KOPT-K1 (cell line): ENCODE measurements around the gene TPD52L2.

Experiments
- H3K27ac ChIP-seq: fragments of 200-600 bp; sonication (generic); 2 replicates; pipeline ENCODE4 v1.5.1; 2016; ENCODE audit warnings: antibody characterized with exemption, mild to moderate bottlenecking, low read depth, low read length; ENCODE audit not compliant: poor library complexity, severe bottlenecking
- H3K36me3 ChIP-seq: fragments of 200-600 bp; sonication (generic); 2 replicates; pipeline ENCODE4 v1.5.1; 2017; ENCODE audit warnings: antibody characterized with exemption, mild to moderate bottlenecking, low read length, moderate library complexity; ENCODE audit not compliant: insufficient read depth
- H3K9me3 ChIP-seq: fragments of 200-600 bp; sonication (generic); 2 replicates; pipeline ENCODE4 v1.5.1; 2017; ENCODE audit warnings: antibody characterized with exemption, low read length, mild to moderate bottlenecking; ENCODE audit not compliant: insufficient read depth, poor library complexity, severe bottlenecking

Gene TPD52L2

DNA sequence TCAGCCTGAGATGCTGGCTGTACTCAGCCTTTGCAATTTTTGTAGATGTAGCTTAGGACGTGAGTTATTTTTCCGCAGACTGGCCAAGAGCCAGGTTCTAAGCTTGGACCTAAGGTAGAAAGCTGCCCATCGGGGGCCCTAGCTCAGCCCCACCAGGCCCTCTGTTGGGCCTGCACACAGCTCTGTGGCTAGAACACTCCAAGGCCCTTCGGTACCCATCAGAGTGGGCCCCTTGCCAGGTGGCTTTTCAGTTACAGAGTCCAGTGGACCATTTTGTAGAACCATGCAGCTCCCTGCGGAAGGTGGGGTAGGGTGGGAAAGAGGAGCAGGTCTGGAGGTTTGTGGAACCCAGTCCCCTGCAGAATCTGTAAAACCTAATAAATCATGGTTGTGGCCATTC is 68.6 kb downstream of the TPD52L2 start:
- no peak overlapping the region for H3K27ac ChIP-seq
- no peaks in the 10 kb centered on the region for H3K9me3 ChIP-seq
- H3K36me3 ChIP-seq, result peaks cover 80% of the 10 kb centered on the region

DNA sequence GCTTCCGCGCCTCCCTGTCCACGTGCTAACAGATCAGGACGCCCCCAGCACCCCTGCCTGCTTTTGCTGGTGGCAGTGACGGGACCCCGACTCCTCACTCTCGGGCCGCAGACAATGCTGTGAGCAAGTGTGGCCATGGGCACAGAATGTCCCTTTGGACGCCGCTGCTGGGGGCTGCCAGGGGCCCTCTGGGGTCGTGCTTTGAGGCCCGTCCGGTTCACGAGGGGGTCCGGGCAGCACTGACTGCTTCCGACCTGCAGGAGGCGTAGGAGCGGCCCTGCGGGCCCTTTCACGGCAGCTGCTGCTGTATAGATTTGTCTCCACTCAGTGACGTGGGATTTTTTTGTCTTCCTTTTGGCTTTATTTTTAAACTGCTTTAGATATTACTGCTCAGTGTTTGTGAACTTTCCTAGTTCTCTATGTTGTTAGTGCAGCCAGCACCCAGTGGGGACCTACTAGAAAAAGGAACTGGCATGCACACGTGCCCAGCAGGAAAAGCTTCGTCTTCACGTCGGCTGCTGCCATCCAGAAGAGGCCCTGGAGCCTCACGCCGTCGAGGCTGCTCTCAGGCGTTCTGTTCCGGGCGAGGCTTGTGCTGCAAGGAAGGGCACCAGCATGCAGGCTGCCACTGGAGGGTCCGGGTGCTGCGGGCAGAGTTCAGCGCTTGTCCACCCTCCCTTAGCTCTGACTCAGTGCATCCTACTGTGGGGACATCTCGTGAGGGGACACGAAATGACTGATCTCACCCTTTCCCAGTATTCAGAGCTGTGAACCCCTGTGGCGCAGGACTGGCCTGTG is 69.4 kb downstream of the TPD52L2 start:
- Histone ChIP-seq H3K9me3 (no peaks in the 10 kb centered on the region), H3K27ac (no peak overlapping the region), H3K36me3 (peaks cover 79% of the 10 kb centered on the region)

DNA sequence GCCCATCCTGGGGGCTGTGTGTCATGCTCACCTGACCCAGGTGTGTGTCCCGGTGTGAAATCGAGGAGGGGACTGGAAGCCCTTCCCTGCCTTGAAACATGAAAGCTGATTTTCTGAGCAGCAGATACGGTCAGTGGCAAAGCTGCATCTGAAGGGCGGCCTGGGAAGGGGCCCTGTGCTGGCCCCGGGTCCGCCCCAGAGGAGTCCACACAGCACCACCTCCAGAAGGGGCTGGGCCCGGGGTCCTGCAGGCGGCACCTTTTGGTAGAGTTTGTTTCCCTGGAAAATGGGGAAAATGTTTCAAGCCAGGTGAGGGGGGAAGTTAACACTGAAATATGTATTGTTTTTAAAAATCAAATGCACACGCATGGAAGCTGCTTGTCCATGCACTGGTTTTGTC is 70.4 kb downstream of the TPD52L2 start:
- peaks cover 76% of the 10 kb centered on the region for H3K36me3 ChIP-seq
- H3K9me3 ChIP-seq, result no peaks in the 10 kb centered on the region
- no peak overlapping the region for H3K27ac ChIP-seq

DNA sequence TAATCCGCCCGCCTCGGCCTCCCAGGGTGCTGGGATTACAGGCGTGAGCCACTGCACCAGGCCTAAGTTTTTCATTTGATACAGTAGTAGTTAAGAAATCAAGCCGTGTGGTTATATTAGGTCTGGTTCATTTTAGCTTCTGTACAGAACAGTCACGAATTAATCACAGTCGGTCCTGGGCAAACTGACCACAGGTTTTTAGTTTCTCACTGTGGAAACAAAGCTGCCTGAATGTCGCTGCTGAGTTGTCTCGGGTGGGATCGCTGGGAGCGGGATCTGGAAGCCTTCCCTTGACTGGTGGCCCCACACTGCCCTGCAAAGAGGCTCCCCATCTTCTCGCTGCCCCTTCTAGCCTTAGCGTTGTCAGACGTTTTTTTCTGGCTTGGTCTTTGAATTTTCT is 72.5 kb downstream of the TPD52L2 start:
- peaks cover 68% of the 10 kb centered on the region for H3K36me3 ChIP-seq
- H3K27ac ChIP-seq, result no peak overlapping the region
- no peaks in the 10 kb centered on the region for H3K9me3 ChIP-seq

DNA sequence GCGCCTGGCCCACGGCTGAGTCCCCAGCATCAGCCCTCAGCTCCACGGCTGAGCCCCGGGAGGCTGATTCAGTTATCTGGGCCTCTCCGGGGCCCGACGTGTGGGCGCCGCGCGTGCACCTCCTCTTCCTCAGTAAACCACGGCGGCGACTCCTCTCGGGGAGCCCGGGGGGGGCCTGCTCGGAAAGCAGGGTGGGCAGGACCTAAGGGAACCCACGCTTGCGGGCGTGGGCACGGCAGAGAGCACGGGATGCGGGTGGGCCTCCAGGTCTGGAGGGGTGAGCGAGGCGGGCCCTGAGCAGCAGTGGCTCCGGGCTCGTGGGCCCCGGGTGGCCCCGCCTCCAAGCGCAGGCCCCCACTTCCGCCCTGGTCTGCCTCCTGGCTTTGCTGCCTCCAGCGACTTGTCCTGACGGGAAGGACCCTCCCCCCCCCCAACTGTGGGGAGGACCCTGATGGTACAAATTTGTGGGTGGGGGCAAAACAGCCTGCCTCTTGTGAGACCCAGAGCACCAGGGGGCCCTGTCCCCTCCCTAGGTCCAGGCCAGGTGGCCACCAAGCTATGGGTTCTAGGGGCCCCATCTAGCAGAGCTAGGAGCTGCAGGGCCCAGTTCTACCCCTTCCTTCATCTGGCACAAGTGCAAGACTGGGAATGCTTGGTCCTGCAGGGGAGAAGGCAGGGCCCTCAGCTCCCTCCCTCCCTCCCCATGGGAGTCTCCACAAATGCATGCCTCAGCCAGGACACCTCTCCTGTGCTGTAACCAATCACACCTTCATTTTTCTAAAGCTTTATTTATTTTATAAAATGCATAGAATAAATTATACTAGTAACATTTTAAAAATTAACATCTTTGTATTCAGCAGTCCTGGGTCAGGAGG is 74.2 kb downstream of the TPD52L2 start:
- no peak overlapping the region for H3K27ac ChIP-seq
- H3K9me3 ChIP-seq, result no peaks in the 10 kb centered on the region
- peaks cover 68% of the 10 kb centered on the region for H3K36me3 ChIP-seq

DNA sequence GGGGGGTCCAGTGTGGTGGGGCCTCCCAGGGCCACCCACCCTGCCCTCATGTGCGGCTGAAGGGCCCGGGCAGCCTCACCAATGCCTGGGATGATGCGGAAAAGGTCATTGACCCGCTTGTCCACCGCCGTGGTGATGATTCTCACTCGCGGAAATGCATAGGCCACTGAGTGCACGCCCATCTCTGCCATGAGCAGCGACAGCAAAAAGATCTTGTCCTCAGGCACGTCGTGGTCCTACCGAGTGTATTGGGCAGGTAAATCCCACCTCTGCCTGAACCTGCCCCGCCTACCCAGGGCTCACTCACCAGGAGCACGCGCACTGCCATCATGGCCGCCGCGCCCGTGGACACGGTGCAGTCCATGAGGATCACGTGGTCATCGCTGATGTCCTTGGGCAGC is 75.0 kb downstream of the TPD52L2 start:
- H3K9me3 ChIP-seq, result no peaks in the 10 kb centered on the region
- peaks cover 68% of the 10 kb centered on the region for H3K36me3 ChIP-seq
- H3K27ac ChIP-seq, result no peak overlapping the region

DNA sequence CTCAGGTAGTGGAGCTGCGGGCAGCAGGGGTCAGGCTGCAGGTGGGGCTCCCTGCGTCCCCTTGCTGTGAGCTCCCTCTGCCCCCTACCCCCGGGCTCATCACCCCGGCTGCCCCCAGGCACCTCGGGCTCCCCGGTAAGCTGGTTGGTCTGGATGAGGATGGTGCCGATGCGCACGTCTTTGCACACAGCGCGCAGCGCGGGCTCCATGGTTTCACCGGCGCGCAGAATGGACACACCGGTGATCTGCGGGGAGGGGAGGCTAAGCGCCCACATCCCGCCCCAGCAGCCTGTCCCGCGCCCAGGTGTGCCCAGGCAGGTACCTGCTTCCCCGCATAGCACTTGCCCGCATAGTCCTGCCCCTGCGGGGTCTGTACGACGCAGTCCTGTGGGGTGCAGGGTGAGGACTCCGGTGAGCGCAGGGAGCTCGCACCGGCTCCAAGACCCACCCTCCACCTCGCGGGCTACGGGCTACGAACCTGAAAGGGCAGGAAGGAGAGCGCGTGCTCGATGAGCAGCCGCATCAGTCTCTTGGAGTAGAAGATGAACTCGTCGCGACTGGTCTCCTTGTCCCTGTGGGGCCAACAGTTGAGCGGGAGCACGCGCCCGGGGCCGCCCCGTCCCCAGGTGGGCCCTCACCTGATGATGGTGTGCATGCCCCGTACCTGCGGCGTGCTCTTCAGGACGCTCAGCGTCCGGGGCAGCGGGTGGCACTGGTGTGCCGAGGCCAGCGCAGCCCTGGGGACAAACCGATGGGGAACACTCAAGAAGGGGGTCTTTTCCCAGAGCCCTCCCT is 75.6 kb downstream of the TPD52L2 start:
- Histone ChIP-seq H3K27ac (no peak overlapping the region), H3K36me3 (peaks cover 68% of the 10 kb centered on the region), H3K9me3 (no peaks in the 10 kb centered on the region)
